HEK293 (cell line): ENCODE results near the gene HRCT1.

ENCODE experiments used
- CTCF ChIA-PET: fragments of 350-600 bp; formaldehyde crosslinking; extraction: SDS; loops from one replicate; lab custom pipeline; 2021; ENCODE audit warnings: antibody characterized with exemption; lab: Yijun Ruan, JAX
- POLR2A ChIA-PET: fragments of 300-600 bp; formaldehyde crosslinking; extraction: SDS; loops from one replicate; lab custom pipeline; 2020; ENCODE audit warnings: antibody characterized with exemption, inconsistent platforms; lab: Yijun Ruan, JAX
- H3K27ac ChIP-seq: fragments of 200-500 bp; sonication (Bioruptor generic); 2 replicates; pipeline ENCODE4 v1.5.1; 2014; ENCODE audit warnings: low read depth, low read length, control low read depth, inconsistent platforms; ENCODE audit errors: extremely low read depth
- H3K36me3 ChIP-seq, 2 experiments: fragments of 200-500 bp in 1 of 2; sonication (Bioruptor generic) in 1 of 2; 1 replicate in 1 of 2; 2 replicates in 1 of 2; pipeline ENCODE4 v1.5.1; 2014 to 2017; ENCODE audit warnings: inconsistent platforms in 2 of 2, low read length in 2 of 2; ENCODE audit not compliant: control insufficient read depth in 2 of 2, insufficient read depth in 1 of 2
- H3K4me1 ChIP-seq: fragments of 200-500 bp; sonication (Bioruptor generic); 2 replicates; pipeline ENCODE4 v1.5.1; 2014; ENCODE audit warnings: mild to moderate bottlenecking, low read length, inconsistent platforms; ENCODE audit not compliant: control insufficient read depth, insufficient read depth
- H3K4me3 ChIP-seq: 2 replicates; pipeline ENCODE4 v1.5.1; 2011; ENCODE audit warnings: low read depth, mild to moderate bottlenecking, control low read depth, low read length, moderate library complexity
- H3K9me3 ChIP-seq: fragments of 200-500 bp; sonication (Bioruptor generic); 2 replicates; pipeline ENCODE4 v1.5.1; 2014; ENCODE audit warnings: low read depth, low read length, inconsistent platforms; ENCODE audit not compliant: control insufficient read depth, insufficient read depth
- BCL11B ChIP-seq: fragments of 450-650 bp; formaldehyde crosslinking; IDR thresholded peaks from 2 replicates; pipeline ENCODE4 v1.5.1; 2016; ENCODE audit warnings: low read depth, missing biosample characterization, missing genetic modification characterization
- OVOL3 ChIP-seq: fragments of 450-650 bp; formaldehyde crosslinking; IDR thresholded peaks from 2 replicates; pipeline ENCODE4 v1.5.1; 2016; ENCODE audit warnings: missing biosample characterization, missing genetic modification characterization
- PBX3 ChIP-seq: sonication (generic); formaldehyde crosslinking; IDR thresholded peaks from 2 replicates; pipeline ENCODE4 v1.8.1; 2022; ENCODE audit warnings: mild to moderate bottlenecking, moderate library complexity, missing genetic modification reagents
- ZNF133 ChIP-seq: fragments of 450-650 bp; formaldehyde crosslinking; IDR thresholded peaks from 2 replicates; pipeline ENCODE4 v1.5.1; 2016; ENCODE audit warnings: missing biosample characterization, missing genetic modification characterization
- ZNF140 ChIP-seq: fragments of 450-650 bp; formaldehyde crosslinking; IDR thresholded peaks from 2 replicates; pipeline ENCODE4 v1.5.1; 2016; ENCODE audit warnings: missing biosample characterization, missing genetic modification characterization
- ZNF146 ChIP-seq: fragments of 450-650 bp; formaldehyde crosslinking; IDR thresholded peaks from 2 replicates; pipeline ENCODE4 v1.5.1; 2016; ENCODE audit warnings: missing biosample characterization, missing genetic modification characterization
- ZNF174 ChIP-seq: fragments of 450-650 bp; formaldehyde crosslinking; IDR thresholded peaks from 2 replicates; pipeline ENCODE4 v1.5.0; 2017; ENCODE audit warnings: missing biosample characterization, mild to moderate bottlenecking, missing genetic modification characterization
- ZNF18 ChIP-seq: fragments of 450-650 bp; formaldehyde crosslinking; IDR thresholded peaks from 2 replicates; pipeline ENCODE4 v1.5.1; 2016; ENCODE audit warnings: missing biosample characterization, missing genetic modification characterization
- ZNF19 ChIP-seq: fragments of 450-650 bp; formaldehyde crosslinking; IDR thresholded peaks from 2 replicates; pipeline ENCODE4; 2016; ENCODE audit warnings: missing biosample characterization, missing genetic modification characterization, low read depth
- ZNF211 ChIP-seq: fragments of 450-650 bp; formaldehyde crosslinking; IDR thresholded peaks from 2 replicates; pipeline ENCODE4 v1.5.1; 2016; ENCODE audit warnings: low read depth, missing biosample characterization, missing genetic modification characterization
- ZNF214 ChIP-seq: fragments of 450-650 bp; formaldehyde crosslinking; IDR thresholded peaks from 2 replicates; pipeline ENCODE4 v1.5.1; 2017; ENCODE audit warnings: missing biosample characterization, mild to moderate bottlenecking, missing genetic modification characterization, borderline replicate concordance
- ZNF248 ChIP-seq: fragments of 450-650 bp; formaldehyde crosslinking; IDR thresholded peaks from 2 replicates; pipeline ENCODE4 v1.5.1; 2017; ENCODE audit warnings: missing biosample characterization, missing genetic modification characterization
- ZNF266 ChIP-seq: fragments of 450-650 bp; formaldehyde crosslinking; IDR thresholded peaks from 2 replicates; pipeline ENCODE4 v1.5.1; 2016; ENCODE audit warnings: missing biosample characterization, missing genetic modification characterization, low read depth
- ZNF394 ChIP-seq: fragments of 450-650 bp; formaldehyde crosslinking; IDR thresholded peaks from 2 replicates; pipeline ENCODE4 v1.5.1; 2016; ENCODE audit warnings: missing biosample characterization, missing genetic modification characterization, mild to moderate bottlenecking, moderate library complexity, borderline replicate concordance
- ZNF530 ChIP-seq: fragments of 450-650 bp; formaldehyde crosslinking; IDR thresholded peaks from 2 replicates; pipeline ENCODE4 v1.5.1; 2016; ENCODE audit warnings: low read depth, missing biosample characterization, missing genetic modification characterization
- ZNF571 ChIP-seq: fragments of 450-650 bp; formaldehyde crosslinking; IDR thresholded peaks from 2 replicates; pipeline ENCODE4 v1.5.0; 2017; ENCODE audit warnings: missing biosample characterization, missing genetic modification characterization
- ZNF600 ChIP-seq: fragments of 450-650 bp; formaldehyde crosslinking; IDR thresholded peaks from 2 replicates; pipeline ENCODE4 v1.5.1; 2016; ENCODE audit warnings: missing biosample characterization, missing genetic modification characterization
- TF ChIP-seq, protein P1 (sequence below): fragments of 450-650 bp; formaldehyde crosslinking; IDR thresholded peaks from 2 replicates; pipeline ENCODE4 v1.5.1; 2016; ENCODE audit warnings: missing biosample characterization, missing genetic modification characterization, low read depth
- TF ChIP-seq, protein P2 (sequence below): IDR thresholded peaks from 2 replicates; pipeline ENCODE4 v1.6.1; 2011; ENCODE audit warnings: mild to moderate bottlenecking, low read depth, low read length, borderline replicate concordance
- TF ChIP-seq, protein P3 (sequence below): fragments of 450-650 bp; formaldehyde crosslinking; optimal IDR thresholded peaks from 2 replicates; pipeline ENCODE3; 2016; ENCODE audit warnings: missing biosample characterization, mild to moderate bottlenecking, missing genetic modification characterization

HRCT1 gene

GRCh38 chr9:35938474-35939356 is 32.7 kb downstream of the HRCT1 start (continued):
- no peak for TF ChIP-seq ZNF140 (tag by site-specific recombination)
- no peak for TF ChIP-seq ZNF600 (tag by site-specific recombination)
- TF ChIP-seq, protein P1, sequence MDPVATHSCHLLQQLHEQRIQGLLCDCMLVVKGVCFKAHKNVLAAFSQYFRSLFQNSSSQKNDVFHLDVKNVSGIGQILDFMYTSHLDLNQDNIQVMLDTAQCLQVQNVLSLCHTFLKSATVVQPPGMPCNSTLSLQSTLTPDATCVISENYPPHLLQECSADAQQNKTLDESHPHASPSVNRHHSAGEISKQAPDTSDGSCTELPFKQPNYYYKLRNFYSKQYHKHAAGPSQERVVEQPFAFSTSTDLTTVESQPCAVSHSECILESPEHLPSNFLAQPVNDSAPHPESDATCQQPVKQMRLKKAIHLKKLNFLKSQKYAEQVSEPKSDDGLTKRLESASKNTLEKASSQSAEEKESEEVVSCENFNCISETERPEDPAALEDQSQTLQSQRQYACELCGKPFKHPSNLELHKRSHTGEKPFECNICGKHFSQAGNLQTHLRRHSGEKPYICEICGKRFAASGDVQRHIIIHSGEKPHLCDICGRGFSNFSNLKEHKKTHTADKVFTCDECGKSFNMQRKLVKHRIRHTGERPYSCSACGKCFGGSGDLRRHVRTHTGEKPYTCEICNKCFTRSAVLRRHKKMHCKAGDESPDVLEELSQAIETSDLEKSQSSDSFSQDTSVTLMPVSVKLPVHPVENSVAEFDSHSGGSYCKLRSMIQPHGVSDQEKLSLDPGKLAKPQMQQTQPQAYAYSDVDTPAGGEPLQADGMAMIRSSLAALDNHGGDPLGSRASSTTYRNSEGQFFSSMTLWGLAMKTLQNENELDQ, result no peak
- TF ChIP-seq ZNF133 (tag by site-specific recombination), result no peak

DNA sequence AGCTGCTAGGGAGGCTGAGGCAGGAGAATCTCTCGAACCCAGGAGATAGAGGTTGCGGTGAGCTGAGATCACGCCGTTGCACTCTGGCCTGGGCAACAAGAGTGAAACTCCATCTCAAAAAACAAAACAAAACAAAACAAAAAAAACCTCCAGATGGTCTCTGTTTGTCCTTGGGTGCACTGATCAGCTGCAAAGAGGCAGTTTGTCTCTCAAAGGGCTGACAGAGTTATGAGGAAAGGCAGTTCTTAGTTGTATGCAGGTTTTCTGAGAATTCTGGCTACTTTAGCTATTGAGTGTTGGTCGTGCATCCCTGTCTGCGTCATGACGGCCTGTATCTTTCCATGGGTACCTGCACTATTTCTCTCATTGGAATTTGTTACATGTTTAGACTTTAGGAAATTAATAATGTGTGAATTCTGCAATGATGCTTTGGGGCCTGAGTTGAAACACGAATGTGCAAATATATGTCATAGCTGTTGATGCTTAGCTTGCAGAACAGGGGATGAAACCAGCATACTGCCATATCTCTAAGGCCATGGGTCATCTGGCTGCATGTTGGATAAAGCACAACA is 33.8 kb downstream of the HRCT1 start:
- Histone ChIP-seq H3K27ac (no peak overlapping the region), H3K9me3 (no peaks in the 10 kb centered on the region), H3K4me3 (no peak overlapping the region), H3K4me1 (no peaks in the 10 kb centered on the region), H3K36me3 (no peaks in the 10 kb centered on the region)
- no peak for TF ChIP-seq PBX3 (CRISPR knock-in tag)
- TF ChIP-seq ZNF530 (tag by site-specific recombination), result no peak
- no peak for TF ChIP-seq ZNF394
- no peak for TF ChIP-seq ZNF266 (tag by site-specific recombination)
- TF ChIP-seq ZNF174 (tag by site-specific recombination), result no peak
- no peak for TF ChIP-seq ZNF146 (tag by site-specific recombination)
- no peak for TF ChIP-seq ZNF214
- TF ChIP-seq BCL11B, result no peak
- ChIA-PET CTCF (interaction anchor here (0.6 to 2.1 kb wide), 9 partner anchors 15 to 150 kb away, joined by 3 to 10 read pairs (median 3); no protein-coding TSS in a partner anchor), POLR2A (interaction anchor here (1.1 kb wide), 1 partner anchor 251 kb away, joined by 3 read pairs; the partner anchor contains the start of gene CLTA)

DNA sequence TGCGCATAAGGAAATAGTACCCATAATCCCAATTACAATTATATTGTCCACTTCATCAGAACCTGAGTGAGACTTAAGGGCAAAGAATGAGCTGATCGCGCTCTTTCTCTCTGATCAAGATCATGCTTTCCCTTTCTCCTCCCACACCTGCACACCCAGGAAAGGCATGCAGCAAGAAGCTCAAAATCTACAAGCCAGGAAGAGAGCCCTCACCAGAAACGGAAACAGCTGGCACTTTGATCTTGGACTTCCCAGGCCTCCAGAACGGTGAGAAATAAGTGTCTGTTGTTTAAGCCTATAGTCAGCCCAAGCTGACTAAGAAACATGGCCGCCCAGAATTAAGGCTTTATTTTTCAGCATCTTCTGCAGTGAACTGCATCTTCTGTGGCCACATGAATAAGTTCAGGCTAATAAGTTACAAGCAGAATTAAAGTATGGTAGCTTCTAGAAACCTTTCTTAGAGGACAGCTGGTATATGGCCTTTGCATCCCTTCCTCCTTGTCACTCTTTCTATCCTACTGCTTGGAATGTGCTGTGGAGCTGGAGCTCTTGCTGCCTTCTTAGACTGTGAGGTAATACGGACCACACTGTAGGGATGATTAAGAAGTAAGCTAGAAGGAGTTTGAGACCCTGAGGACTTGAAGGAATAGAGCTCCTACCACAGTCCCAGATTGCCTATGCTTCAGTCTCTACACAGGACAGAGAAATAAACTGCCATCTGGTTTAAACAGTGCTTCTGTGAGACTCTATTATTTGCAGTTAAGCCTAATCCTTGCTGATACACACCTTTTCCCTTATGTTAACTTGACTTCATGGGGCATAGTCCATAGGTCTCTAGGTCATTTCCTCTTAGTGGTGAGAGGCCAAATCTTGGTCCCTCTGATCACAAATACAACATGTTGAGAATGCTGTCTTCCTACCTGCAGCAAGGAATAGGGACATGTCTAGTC is 34.7 kb downstream of the HRCT1 start:
- H3K36me3 ChIP-seq, result no peaks in the 10 kb centered on the region
- H3K27ac ChIP-seq, result no peak overlapping the region
- no peaks in the 10 kb centered on the region for H3K4me1 ChIP-seq
- no peak overlapping the region for H3K4me3 ChIP-seq
- no peaks in the 10 kb centered on the region for H3K9me3 ChIP-seq
- ChIA-PET CTCF (interaction anchor here (0.6 to 1.9 kb wide), 8 partner anchors 9 to 151 kb away, joined by 3 to 10 read pairs (median 4); partner anchors contain the start of gene HRCT1), POLR2A (no interaction called here)
- TF ChIP-seq, protein P2, sequence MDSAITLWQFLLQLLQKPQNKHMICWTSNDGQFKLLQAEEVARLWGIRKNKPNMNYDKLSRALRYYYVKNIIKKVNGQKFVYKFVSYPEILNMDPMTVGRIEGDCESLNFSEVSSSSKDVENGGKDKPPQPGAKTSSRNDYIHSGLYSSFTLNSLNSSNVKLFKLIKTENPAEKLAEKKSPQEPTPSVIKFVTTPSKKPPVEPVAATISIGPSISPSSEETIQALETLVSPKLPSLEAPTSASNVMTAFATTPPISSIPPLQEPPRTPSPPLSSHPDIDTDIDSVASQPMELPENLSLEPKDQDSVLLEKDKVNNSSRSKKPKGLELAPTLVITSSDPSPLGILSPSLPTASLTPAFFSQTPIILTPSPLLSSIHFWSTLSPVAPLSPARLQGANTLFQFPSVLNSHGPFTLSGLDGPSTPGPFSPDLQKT, result no peak
- TF ChIP-seq ZNF211 (tag by site-specific recombination), result no peak
- TF ChIP-seq, protein P3, sequence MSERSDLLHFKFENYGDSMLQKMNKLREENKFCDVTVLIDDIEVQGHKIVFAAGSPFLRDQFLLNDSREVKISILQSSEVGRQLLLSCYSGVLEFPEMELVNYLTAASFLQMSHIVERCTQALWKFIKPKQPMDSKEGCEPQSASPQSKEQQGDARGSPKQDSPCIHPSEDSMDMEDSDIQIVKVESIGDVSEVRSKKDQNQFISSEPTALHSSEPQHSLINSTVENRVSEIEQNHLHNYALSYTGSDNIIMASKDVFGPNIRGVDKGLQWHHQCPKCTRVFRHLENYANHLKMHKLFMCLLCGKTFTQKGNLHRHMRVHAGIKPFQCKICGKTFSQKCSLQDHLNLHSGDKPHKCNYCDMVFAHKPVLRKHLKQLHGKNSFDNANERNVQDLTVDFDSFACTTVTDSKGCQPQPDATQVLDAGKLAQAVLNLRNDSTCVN (tag by site-specific recombination), result no peak
- TF ChIP-seq ZNF19, result no peak
- no peak for TF ChIP-seq OVOL3 (tag by site-specific recombination)
- TF ChIP-seq ZNF571 (tag by site-specific recombination), result no peak
- TF ChIP-seq ZNF18, result no peak
- TF ChIP-seq ZNF248 (tag by site-specific recombination), result no peak
